K562 (cell line): ENCODE results near the gene DTD1. TPM values are rescaled to one million over a fixed set of nuclear protein-coding genes. Genes with fewer than 3 reads are reported as not detected.
A peak's percentile ranks its signal among the peaks of the same experiment; 100 is the strongest.

ENCODE experiments used
- ATF1 ChIP-seq, 2 experiments: fragments of 450-650 bp in 1 of 2; IDR thresholded peaks; 2 replicates each; pipeline ENCODE4 v1.6.1; 2016; ENCODE audit warnings: missing compliant biosample characterization in 1 of 2, missing genetic modification characterization in 1 of 2
- CBFA2T3 ChIP-seq: fragments of 450-650 bp; IDR thresholded peaks from 2 replicates; pipeline ENCODE4 v1.6.1; 2017
- CBX1 ChIP-seq: sonication (generic); IDR thresholded peaks from 2 replicates; pipeline ENCODE4 v1.6.1; 2016; ENCODE audit warnings: antibody characterized with exemption, low read depth, mild to moderate bottlenecking
- CREB1 ChIP-seq, 2 experiments: sonication (generic) in 1 of 2; formaldehyde crosslinking in 1 of 2; IDR thresholded peaks; 2 replicates each; pipeline versions ENCODE4 v1.6.1 to v1.8.0; 2012 to 2022; ENCODE audit warnings: inconsistent platforms in 1 of 2, mild to moderate bottlenecking in 1 of 2, missing genetic modification reagents in 1 of 2, moderate library complexity in 1 of 2
- ESRRA ChIP-seq: fragments of 450-650 bp; IDR thresholded peaks from 2 replicates; pipeline ENCODE4 v1.6.1; 2014; ENCODE audit warnings: low read depth, mild to moderate bottlenecking, moderate library complexity, borderline replicate concordance
- GATA2 ChIP-seq: sonication (generic); formaldehyde crosslinking; IDR thresholded peaks from 2 replicates; pipeline ENCODE4 v1.4.0; 2020; ENCODE audit warnings: mild to moderate bottlenecking, missing genetic modification reagents
- KLF16 ChIP-seq: IDR thresholded peaks from 2 replicates; pipeline ENCODE4 v1.6.1; 2016; ENCODE audit warnings: antibody characterized with exemption
- MAFK ChIP-seq: IDR thresholded peaks from 2 replicates; pipeline ENCODE4 v1.6.1; 2011; ENCODE audit warnings: low read length, improper control_type of control experiment
- MECOM ChIP-seq: fragments of 250-450 bp; sonication (Bioruptor Pico); IDR thresholded peaks from 2 replicates; pipeline ENCODE4 v1.8.0; 2022; ENCODE audit warnings: inconsistent platforms
- MYNN ChIP-seq, 2 experiments: sonication (generic); formaldehyde crosslinking in 1 of 2; IDR thresholded peaks; 2 replicates each; pipeline versions ENCODE4 v1.5.0 to v1.6.1; 2016 to 2020; ENCODE audit warnings: antibody characterized with exemption in 1 of 2, missing genetic modification reagents in 1 of 2
- NR4A1 ChIP-seq, 2 experiments: fragments of 250-450 bp in 1 of 2; fragments of 450-650 bp in 1 of 2; sonication (Bioruptor Pico) in 1 of 2; IDR thresholded peaks; 2 replicates each; pipeline versions ENCODE4 v1.4.0 to v1.6.1; 2016 to 2020; ENCODE audit warnings: mild to moderate bottlenecking in 2 of 2, missing compliant biosample characterization in 1 of 2, missing genetic modification characterization in 1 of 2, moderate library complexity in 1 of 2
- NRF1 ChIP-seq, 2 experiments: fragments of 450-650 bp; IDR thresholded peaks in 1 of 2; conservative IDR thresholded peaks in 1 of 2; 2 replicates each; pipeline ENCODE4 v1.6.1; 2014; ENCODE audit warnings: mild to moderate bottlenecking in 2 of 2
- POLR2B ChIP-seq: fragments of 450-650 bp; IDR thresholded peaks from 2 replicates; pipeline ENCODE4 v1.6.1; 2018; ENCODE audit warnings: low read depth; ENCODE audit not compliant: partially characterized antibody
- PTTG1 ChIP-seq: fragments of 450-650 bp; IDR thresholded peaks from 2 replicates; pipeline ENCODE4 v1.6.1; 2016; ENCODE audit warnings: low read depth, mild to moderate bottlenecking, missing genetic modification characterization, missing compliant biosample characterization
- RBFOX2 ChIP-seq: fragments of 200-400 bp; formaldehyde crosslinking; IDR thresholded peaks from 2 replicates; pipeline ENCODE4 v1.6.1; 2017; ENCODE audit warnings: low read depth, mild to moderate bottlenecking, low read length, moderate library complexity
- SUPT5H ChIP-seq: fragments of 450-650 bp; IDR thresholded peaks from 2 replicates; pipeline ENCODE4 v1.6.1; 2016
- ZC3H4 ChIP-seq: sonication (generic); formaldehyde crosslinking; IDR thresholded peaks from 2 replicates; pipeline ENCODE4 v1.9.0; 2021; ENCODE audit warnings: missing genetic modification reagents, borderline replicate concordance
- ZKSCAN1 ChIP-seq: fragments of 150-350 bp; IDR thresholded peaks from 2 replicates; pipeline ENCODE4 v1.6.1; 2016; ENCODE audit warnings: low read depth, low read length
- ZNF146 ChIP-seq: IDR thresholded peaks from one replicate; pipeline ENCODE4 v1.6.1; 2018; ENCODE audit warnings: missing compliant biosample characterization; ENCODE audit not compliant: unreplicated experiment
- ZNF324 ChIP-seq: fragments of 250-450 bp; sonication (Bioruptor Pico); IDR thresholded peaks from 2 replicates; pipeline ENCODE4 v1.4.0; 2020; ENCODE audit warnings: mild to moderate bottlenecking
- ZNF347 ChIP-seq: fragments of 450-650 bp; formaldehyde crosslinking; IDR thresholded peaks from 2 replicates; pipeline ENCODE4 v1.4.0; 2020; ENCODE audit warnings: low read depth, mild to moderate bottlenecking, moderate library complexity
- ZNF41 ChIP-seq: fragments of 250-450 bp; sonication (Bioruptor Pico); conservative IDR thresholded peaks from 2 replicates; pipeline ENCODE4 v1.4.0; 2020; ENCODE audit warnings: mild to moderate bottlenecking
- ZNF717 ChIP-seq: fragments of 250-450 bp; sonication (Bioruptor Pico); IDR thresholded peaks from 2 replicates; pipeline ENCODE4 v1.5.0; 2021
- ZNF75A ChIP-seq: fragments of 450-650 bp; formaldehyde crosslinking; IDR thresholded peaks from 2 replicates; pipeline ENCODE4 v1.4.0; 2020; ENCODE audit warnings: mild to moderate bottlenecking
- polyA plus RNA-seq, 8 experiments: library from polyadenylated mRNA; depleted of rRNA in 4 of 8; stranded (reverse) in 5 of 8; unstranded in 3 of 8; fragments of >200 nt; fragmentation: Nextera tagmentation in 2 of 8; fragmentation: Illumina TruSeq in 1 of 8; extraction: Ambion mirVana in 2 of 8; extraction: Trizol in 1 of 8; gene quantifications; 2 replicates each; pipeline versions ENCODE4 v1.2.1 to v1.2.3, GENCODE V29; 2011 to 2014; ENCODE audit warnings: inconsistent platforms in 1 of 8, missing spikeins in 1 of 8
- total RNA-seq, 7 experiments: library from RNA; depleted of rRNA in 6 of 7; stranded (reverse); fragments of >200 nt in 6 of 7; fragmentation: Illumina TruSeq in 2 of 7; extraction: Trizol in 2 of 7; gene quantifications; 2 replicates each; pipeline versions ENCODE4 v1.2.1 to v1.2.3, GENCODE V29; 2011 to 2021; ENCODE audit warnings: low replicate concordance in 1 of 7
- TF ChIP-seq, protein P1 (sequence below): fragments of 250-450 bp; sonication (Bioruptor Pico); IDR thresholded peaks from 2 replicates; pipeline ENCODE4 v1.4.0; 2020; ENCODE audit warnings: mild to moderate bottlenecking, moderate library complexity, borderline replicate concordance
- TF ChIP-seq, protein P2 (sequence below): fragments of 450-650 bp; IDR thresholded peaks from 2 replicates; pipeline ENCODE4 v1.6.1; 2016; ENCODE audit warnings: antibody characterized with exemption

DTD1 gene
- total and polyA plus RNA-seq, 9 of the 15 experiments (the other 6 are each of a cell fraction or from before 2014, with no cell fraction given), result 5.7 to 28.6 (median 26.8) TPM

DNA sequence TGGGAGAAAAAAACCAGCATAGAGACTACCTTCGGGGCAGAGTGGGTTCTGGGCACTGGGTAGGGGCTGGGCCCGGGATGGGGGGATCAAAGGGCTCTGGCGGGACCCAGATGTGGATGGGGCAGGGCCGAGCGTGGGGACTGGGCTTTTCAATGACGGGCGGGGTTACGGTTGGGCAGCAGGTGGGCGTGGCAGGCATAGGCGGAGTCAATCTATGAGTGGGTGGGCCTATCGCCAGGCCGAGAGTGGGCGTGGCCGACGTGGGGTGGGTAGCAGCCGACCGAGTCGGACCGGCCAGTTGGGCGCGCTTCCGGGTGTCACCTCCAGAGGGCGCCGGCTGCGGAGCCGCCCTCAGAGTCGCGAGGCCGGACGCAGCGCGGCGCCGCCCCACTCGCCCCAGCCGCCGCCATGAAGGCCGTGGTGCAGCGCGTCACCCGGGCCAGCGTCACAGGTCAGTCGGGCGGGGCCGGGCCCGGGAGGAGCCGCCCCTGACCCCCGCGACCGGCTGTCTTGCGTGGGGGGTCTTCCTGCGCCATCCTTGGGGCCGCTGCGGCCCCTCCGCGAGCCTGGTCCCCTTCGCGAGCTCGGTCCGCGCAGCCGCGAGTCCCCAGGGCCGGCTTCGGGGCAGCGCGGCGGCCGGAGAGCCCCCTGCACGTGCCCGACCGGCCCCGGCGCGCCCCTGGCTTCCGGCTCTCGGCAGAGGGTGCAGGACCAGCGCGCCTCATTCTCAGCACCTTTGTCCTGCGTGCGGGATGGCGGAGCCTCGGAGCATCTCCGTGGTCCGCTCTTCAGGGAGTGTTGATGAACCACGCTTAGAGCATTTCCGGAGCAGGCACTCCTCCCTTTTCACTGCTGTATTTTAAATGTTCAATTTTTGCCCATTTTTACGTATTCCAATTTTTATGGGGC is at the start of gene DTD1 (continued):
- TF ChIP-seq, protein P1, sequence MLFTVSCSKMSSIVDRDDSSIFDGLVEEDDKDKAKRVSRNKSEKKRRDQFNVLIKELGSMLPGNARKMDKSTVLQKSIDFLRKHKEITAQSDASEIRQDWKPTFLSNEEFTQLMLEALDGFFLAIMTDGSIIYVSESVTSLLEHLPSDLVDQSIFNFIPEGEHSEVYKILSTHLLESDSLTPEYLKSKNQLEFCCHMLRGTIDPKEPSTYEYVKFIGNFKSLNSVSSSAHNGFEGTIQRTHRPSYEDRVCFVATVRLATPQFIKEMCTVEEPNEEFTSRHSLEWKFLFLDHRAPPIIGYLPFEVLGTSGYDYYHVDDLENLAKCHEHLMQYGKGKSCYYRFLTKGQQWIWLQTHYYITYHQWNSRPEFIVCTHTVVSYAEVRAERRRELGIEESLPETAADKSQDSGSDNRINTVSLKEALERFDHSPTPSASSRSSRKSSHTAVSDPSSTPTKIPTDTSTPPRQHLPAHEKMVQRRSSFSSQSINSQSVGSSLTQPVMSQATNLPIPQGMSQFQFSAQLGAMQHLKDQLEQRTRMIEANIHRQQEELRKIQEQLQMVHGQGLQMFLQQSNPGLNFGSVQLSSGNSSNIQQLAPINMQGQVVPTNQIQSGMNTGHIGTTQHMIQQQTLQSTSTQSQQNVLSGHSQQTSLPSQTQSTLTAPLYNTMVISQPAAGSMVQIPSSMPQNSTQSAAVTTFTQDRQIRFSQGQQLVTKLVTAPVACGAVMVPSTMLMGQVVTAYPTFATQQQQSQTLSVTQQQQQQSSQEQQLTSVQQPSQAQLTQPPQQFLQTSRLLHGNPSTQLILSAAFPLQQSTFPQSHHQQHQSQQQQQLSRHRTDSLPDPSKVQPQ (CRISPR knock-in tag), result no peak
- TF ChIP-seq ZNF347 (CRISPR knock-in tag), result no peak
- peak; percentile 86 for TF ChIP-seq RBFOX2
- TF ChIP-seq ESRRA, result no peak; the same call in 1 of the 2 replicates
- TF ChIP-seq POLR2B, result no peak
- no peak for TF ChIP-seq PTTG1
- no peak for TF ChIP-seq ZNF75A (CRISPR knock-in tag)
- no peak for TF ChIP-seq MAFK
- TF ChIP-seq ZNF324, result no peak
- no peak; the same call in 1 of the 2 replicates for TF ChIP-seq CREB1 (IDR thresholded peaks at IDR 0.05)
- 0 out of 2 replicates have a peak, but pooled peaks have one; percentile 30 for TF ChIP-seq CREB1 (CRISPR knock-in tag; IDR thresholded peaks at IDR 0.05)
- TF ChIP-seq ZC3H4 (CRISPR knock-in tag), result no peak
- TF ChIP-seq ZNF146 (CRISPR knock-in tag), result no peak
- TF ChIP-seq GATA2, result no peak
- no peak for TF ChIP-seq ZNF717
- no peak for TF ChIP-seq MECOM (CRISPR knock-in tag)
- TF ChIP-seq NR4A1 (CRISPR knock-in tag; IDR thresholded peaks at IDR 0.05), result no peak
- no peak for TF ChIP-seq NR4A1 (tag; IDR thresholded peaks at IDR 0.05)
- TF ChIP-seq ZKSCAN1, result no peak
- TF ChIP-seq NRF1 (conservative IDR thresholded peaks at IDR 0.05 in 1 of 2, IDR thresholded peaks at IDR 0.05 in 1 of 2), result peak; percentile 2 to 43; a peak in 3 of 4 replicates
- no peak for TF ChIP-seq ATF1 (CRISPR knock-in tag; IDR thresholded peaks at IDR 0.05)
- peak; percentile 84 for TF ChIP-seq ATF1 (tag; IDR thresholded peaks at IDR 0.05)
- TF ChIP-seq, protein P2, sequence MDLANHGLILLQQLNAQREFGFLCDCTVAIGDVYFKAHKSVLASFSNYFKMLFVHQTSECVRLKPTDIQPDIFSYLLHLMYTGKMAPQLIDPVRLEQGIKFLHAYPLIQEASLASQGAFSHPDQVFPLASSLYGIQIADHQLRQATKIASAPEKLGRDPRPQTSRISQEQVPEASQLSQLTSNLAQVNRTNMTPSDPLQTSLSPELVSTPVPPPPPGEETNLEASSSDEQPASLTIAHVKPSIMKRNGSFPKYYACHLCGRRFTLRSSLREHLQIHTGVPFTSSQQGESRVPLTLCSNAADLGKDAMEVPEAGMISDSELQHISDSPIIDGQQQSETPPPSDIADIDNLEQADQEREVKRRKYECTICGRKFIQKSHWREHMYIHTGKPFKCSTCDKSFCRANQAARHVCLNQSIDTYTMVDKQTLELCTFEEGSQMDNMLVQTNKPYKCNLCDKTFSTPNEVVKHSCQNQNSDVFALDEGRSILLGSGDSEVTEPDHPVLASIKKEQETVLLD, result no peak
- TF ChIP-seq CBX1, result peak; percentile 85; the same call in 1 of the 2 replicates
- TF ChIP-seq ZNF41 (CRISPR knock-in tag), result no peak
- TF ChIP-seq SUPT5H, result no peak
- no peak for TF ChIP-seq CBFA2T3
- no peak for TF ChIP-seq MYNN (IDR thresholded peaks at IDR 0.05)
- TF ChIP-seq MYNN (CRISPR knock-in tag; IDR thresholded peaks at IDR 0.05), result no peak
- no peak for TF ChIP-seq KLF16
